Raji (cell line): ENCODE data around the gene CDKN2B-AS1.

Experiments
- POLR2A ChIP-seq: IDR thresholded peaks from 2 replicates; pipeline ENCODE4 v1.6.1; 2011; ENCODE audit warnings: low read depth, low read length, control low read depth; ENCODE audit not compliant: insufficient read depth

The CDKN2B-AS1 gene

GRCh38 chr9:22107202-22108045, 112.8 kb downstream of the CDKN2B-AS1 start:
- TF ChIP-seq POLR2A = no peak

- no peak for TF ChIP-seq POLR2A
Measured at GRCh38 chr9:22108581-22109370, 114.2 kb downstream of the CDKN2B-AS1 start.

GRCh38 chr9:22111176-22111953, 116.8 kb downstream of the CDKN2B-AS1 start:
- no peak for TF ChIP-seq POLR2A

- no peak for TF ChIP-seq POLR2A
Measured at GRCh38 chr9:22111954-22112247, 117.3 kb downstream of the CDKN2B-AS1 start.

GRCh38 chr9:22112870-22113821, 118.6 kb downstream of the CDKN2B-AS1 start:
- no peak for TF ChIP-seq POLR2A

GRCh38 chr9:22114956-22115355, 120.4 kb downstream of the CDKN2B-AS1 start:
- TF ChIP-seq POLR2A = no peak

- no peak for TF ChIP-seq POLR2A
Measured at GRCh38 chr9:22116758-22117157, 122.2 kb downstream of the CDKN2B-AS1 start.

GRCh38 chr9:22117511-22118384, 123.2 kb downstream of the CDKN2B-AS1 start:
- no peak for TF ChIP-seq POLR2A

- no peak for TF ChIP-seq POLR2A
Measured at GRCh38 chr9:22118810-22119521, 124.4 kb downstream of the CDKN2B-AS1 start.

GRCh38 chr9:22119522-22120158, 125.0 kb downstream of the CDKN2B-AS1 start:
- no peak for TF ChIP-seq POLR2A

- TF ChIP-seq POLR2A = no peak
Measured at GRCh38 chr9:22120159-22120549, 125.6 kb downstream of the CDKN2B-AS1 start.

- TF ChIP-seq POLR2A = no peak
Measured at GRCh38 chr9:22120595-22120994, 126.0 kb downstream of the CDKN2B-AS1 start.
